Measurements from ENCODE around the gene NME7. TPM values are rescaled to one million over a fixed set of nuclear protein-coding genes. Genes with fewer than 3 reads are reported as not detected.
"Not testable (repeated sequence)": the region's sequence is repeated elsewhere in the genome, so short reads cannot be mapped to it uniquely, and the experiment has no call there.

Gene NME7
- total and polyA plus RNA-seq, 9 donors = 8.5 to 28.1 (median 21.8) TPM

- no peaks in the 10 kb centered on the region for H3K27me3 ChIP-seq (ENCODE audit: control insufficient read depth, insufficient read depth, low read length)
- H3K4me1 ChIP-seq (ENCODE audit: control insufficient read depth, insufficient read depth, low read length) = no peaks in the 10 kb centered on the region
- no peak overlapping the region for H3K27ac ChIP-seq (ENCODE audit: low read length)
- no peaks in the 10 kb centered on the region for H3K9me3 ChIP-seq (replicated peaks; ENCODE audit: control insufficient read depth, low read depth, low read length)
- no peaks in the 10 kb centered on the region for H3K36me3 ChIP-seq (ENCODE audit: control insufficient read depth, insufficient read depth, low read length)
- 91% methylated on average over 3 of the region's 3 CpGs for WGBS (ENCODE audit: insufficient coverage)
- DNase-seq = no peak
- no peak overlapping the region for H3K4me3 ChIP-seq (ENCODE audit: low read length)
Measured at GRCh38 chr1:169346036-169346589, 21.5 kb downstream of the NME7 start.

DNA sequence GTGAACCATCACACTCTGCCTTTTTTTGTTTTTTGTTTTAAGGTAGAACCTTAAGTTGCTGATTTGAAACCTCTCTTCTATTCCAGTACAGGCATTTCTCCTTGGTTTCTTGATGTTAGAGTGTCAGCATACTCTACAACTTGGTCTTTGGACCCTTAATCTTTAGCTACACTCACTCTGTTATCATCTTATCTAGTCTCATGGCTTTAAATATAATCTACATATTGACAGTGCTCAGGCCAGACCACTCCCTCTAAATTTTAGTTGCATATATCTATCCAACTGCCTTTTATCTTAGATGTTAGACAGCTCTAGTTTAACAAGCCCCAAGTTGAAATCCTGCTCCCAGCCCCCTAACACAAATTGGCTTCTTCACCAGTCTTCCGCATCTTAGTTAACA lies 22.1 kb downstream of the NME7 start:
- 100% methylated on average over 1 of the region's 1 CpG for WGBS (ENCODE audit: insufficient coverage)

GRCh38 chr1:169342096-169342495 lies 25.5 kb downstream of the NME7 start:
- H3K27ac ChIP-seq (ENCODE audit: low read length); H3K36me3 ChIP-seq (ENCODE audit: control insufficient read depth, insufficient read depth, low read length); H3K4me1 ChIP-seq (ENCODE audit: control insufficient read depth, insufficient read depth, low read length); DNase-seq; H3K9me3 ChIP-seq (replicated peaks; ENCODE audit: control insufficient read depth, low read depth, low read length); H3K4me3 ChIP-seq (ENCODE audit: low read length); H3K27me3 ChIP-seq (ENCODE audit: control insufficient read depth, insufficient read depth, low read length): not testable (repeated sequence)
- no CpG with 5 or more reads among the region's 3 CpGs for WGBS (ENCODE audit: insufficient coverage)

More for the DNA sequence above, 22.1 kb downstream of the NME7 start:
- H3K4me3 ChIP-seq (ENCODE audit: low read length) = no peak overlapping the region
- no peaks in the 10 kb centered on the region for H3K27me3 ChIP-seq (ENCODE audit: control insufficient read depth, insufficient read depth, low read length)
- no peaks in the 10 kb centered on the region for H3K36me3 ChIP-seq (ENCODE audit: control insufficient read depth, insufficient read depth, low read length)
- H3K4me1 ChIP-seq (ENCODE audit: control insufficient read depth, insufficient read depth, low read length) = no peaks in the 10 kb centered on the region
- no peak overlapping the region for H3K27ac ChIP-seq (ENCODE audit: low read length)
- no peaks in the 10 kb centered on the region for H3K9me3 ChIP-seq (replicated peaks; ENCODE audit: control insufficient read depth, low read depth, low read length)
- no peak for DNase-seq

- Histone ChIP-seq H3K27ac (ENCODE audit: low read length) (no peak overlapping the region), H3K9me3 (replicated peaks; ENCODE audit: control insufficient read depth, low read depth, low read length) (no peaks in the 10 kb centered on the region), H3K4me1 (ENCODE audit: control insufficient read depth, insufficient read depth, low read length) (no peaks in the 10 kb centered on the region), H3K27me3 (ENCODE audit: control insufficient read depth, insufficient read depth, low read length) (no peaks in the 10 kb centered on the region), H3K4me3 (ENCODE audit: low read length) (no peak overlapping the region), H3K36me3 (ENCODE audit: control insufficient read depth, insufficient read depth, low read length) (no peaks in the 10 kb centered on the region)
- DNase-seq = no peak
- WGBS (ENCODE audit: insufficient coverage) = 96% methylated on average over 3 of the region's 5 CpGs
Measured at GRCh38 chr1:169340882-169341281, 26.7 kb downstream of the NME7 start.

GRCh38 chr1:169339773-169340172 lies 27.8 kb downstream of the NME7 start:
- H3K36me3 ChIP-seq (ENCODE audit: control insufficient read depth, insufficient read depth, low read length) = no peaks in the 10 kb centered on the region
- no peak overlapping the region for H3K27ac ChIP-seq (ENCODE audit: low read length)
- H3K27me3 ChIP-seq (ENCODE audit: control insufficient read depth, insufficient read depth, low read length) = no peaks in the 10 kb centered on the region
- H3K4me3 ChIP-seq (ENCODE audit: low read length) = no peak overlapping the region
- H3K4me1 ChIP-seq (ENCODE audit: control insufficient read depth, insufficient read depth, low read length) = no peaks in the 10 kb centered on the region
- H3K9me3 ChIP-seq (replicated peaks; ENCODE audit: control insufficient read depth, low read depth, low read length) = no peaks in the 10 kb centered on the region
- no peak for DNase-seq

- no peaks in the 10 kb centered on the region for H3K27me3 ChIP-seq (ENCODE audit: control insufficient read depth, insufficient read depth, low read length)
- no peak for DNase-seq
- H3K4me1 ChIP-seq (ENCODE audit: control insufficient read depth, insufficient read depth, low read length) = no peaks in the 10 kb centered on the region
- no peak overlapping the region for H3K27ac ChIP-seq (ENCODE audit: low read length)
- no peak overlapping the region for H3K4me3 ChIP-seq (ENCODE audit: low read length)
- no peaks in the 10 kb centered on the region for H3K36me3 ChIP-seq (ENCODE audit: control insufficient read depth, insufficient read depth, low read length)
- WGBS (ENCODE audit: insufficient coverage) = no CpG with 5 or more reads among the region's 2 CpGs
- H3K9me3 ChIP-seq (replicated peaks; ENCODE audit: control insufficient read depth, low read depth, low read length) = no peaks in the 10 kb centered on the region
Measured at GRCh38 chr1:169338617-169339016, 29.0 kb downstream of the NME7 start.

DNA sequence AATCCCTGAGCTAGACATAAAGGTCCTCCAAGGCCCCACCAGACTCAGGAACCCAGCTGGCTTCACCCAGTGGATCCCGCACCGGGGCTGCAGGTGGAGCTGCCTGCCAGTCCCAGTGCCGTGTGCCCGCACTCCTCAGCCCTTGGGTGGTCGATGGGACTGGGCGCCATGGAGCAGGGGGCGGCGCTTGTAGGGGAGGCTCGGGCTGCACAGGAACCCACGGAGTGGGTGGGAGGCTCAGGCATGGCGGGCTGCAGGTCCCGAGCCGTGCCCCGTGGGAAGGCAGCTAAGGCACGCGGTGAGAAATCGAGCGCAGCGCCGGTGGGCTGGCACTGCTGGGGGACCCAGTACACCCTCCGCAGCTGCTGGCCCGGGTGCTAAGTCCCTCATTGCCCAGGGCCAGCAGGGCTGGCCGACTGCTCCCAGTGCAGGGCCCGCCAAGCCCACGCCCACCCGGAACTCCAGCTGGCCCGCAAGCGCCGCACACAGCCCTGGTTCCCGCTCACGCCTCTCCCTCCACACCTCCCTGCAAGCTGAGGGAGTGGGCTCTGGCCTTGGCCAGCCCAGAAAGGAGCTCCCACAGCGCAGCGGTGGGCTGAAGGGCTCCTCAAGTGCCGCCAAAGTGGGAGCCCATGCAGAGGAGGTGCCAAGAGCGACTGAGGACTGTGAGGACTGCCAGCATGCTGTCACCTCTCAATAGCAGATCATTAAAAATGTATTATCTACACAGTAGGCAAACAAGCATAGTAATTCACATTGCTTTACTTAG lies 30.5 kb downstream of the NME7 start:
- not testable (repeated sequence) for H3K4me3 ChIP-seq (ENCODE audit: low read length); H3K27me3 ChIP-seq (ENCODE audit: control insufficient read depth, insufficient read depth, low read length); H3K4me1 ChIP-seq (ENCODE audit: control insufficient read depth, insufficient read depth, low read length); H3K27ac ChIP-seq (ENCODE audit: low read length); H3K36me3 ChIP-seq (ENCODE audit: control insufficient read depth, insufficient read depth, low read length); DNase-seq; H3K9me3 ChIP-seq (replicated peaks; ENCODE audit: control insufficient read depth, low read depth, low read length)
- 96% methylated on average over 30 of the region's 35 CpGs for WGBS (ENCODE audit: insufficient coverage)

DNA sequence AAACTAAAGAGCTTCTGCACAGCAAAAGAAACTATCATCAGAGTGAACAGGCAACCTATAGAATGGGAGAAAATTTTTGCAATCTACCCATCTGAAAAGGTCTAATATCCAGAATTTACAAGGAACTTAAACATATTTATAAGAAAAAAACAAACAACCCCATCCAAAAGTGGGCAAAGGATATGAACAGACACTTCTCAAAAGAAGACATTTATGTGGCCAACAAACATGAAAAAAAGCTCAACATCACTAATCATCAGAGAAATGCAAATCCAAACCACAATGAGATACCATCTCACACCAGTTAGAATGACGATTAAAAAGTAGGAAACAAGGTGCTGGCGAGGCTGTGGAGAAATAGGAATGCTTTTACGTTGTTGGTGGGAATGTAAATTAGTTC lies 32.9 kb downstream of the NME7 start:
- H3K4me3 ChIP-seq (ENCODE audit: low read length); H3K27ac ChIP-seq (ENCODE audit: low read length); H3K27me3 ChIP-seq (ENCODE audit: control insufficient read depth, insufficient read depth, low read length); DNase-seq; H3K9me3 ChIP-seq (replicated peaks; ENCODE audit: control insufficient read depth, low read depth, low read length); H3K36me3 ChIP-seq (ENCODE audit: control insufficient read depth, insufficient read depth, low read length); H3K4me1 ChIP-seq (ENCODE audit: control insufficient read depth, insufficient read depth, low read length): not testable (repeated sequence)
- WGBS (ENCODE audit: insufficient coverage) = no CpG with 5 or more reads among the region's 3 CpGs

DNA sequence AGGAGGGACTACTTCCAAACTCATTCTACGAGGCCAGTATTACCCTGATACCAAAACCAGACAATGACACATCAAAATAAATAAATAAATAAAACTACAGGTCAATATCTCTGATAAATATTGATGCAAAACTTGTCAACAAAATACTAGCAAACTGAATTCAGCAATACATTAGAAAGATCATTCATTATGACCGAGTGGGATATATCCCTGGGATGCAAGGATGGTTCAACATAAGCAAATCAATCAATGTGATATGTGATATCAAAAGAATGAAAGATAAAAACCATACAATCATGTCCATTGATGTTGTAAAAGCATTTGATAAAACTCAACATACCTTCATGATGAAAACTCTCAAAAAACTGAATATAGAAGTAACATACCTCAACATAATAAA lies 36.7 kb downstream of the NME7 start:
- H3K4me1 ChIP-seq (ENCODE audit: control insufficient read depth, insufficient read depth, low read length) = no peaks in the 10 kb centered on the region
- H3K27me3 ChIP-seq (ENCODE audit: control insufficient read depth, insufficient read depth, low read length) = no peaks in the 10 kb centered on the region
- H3K27ac ChIP-seq (ENCODE audit: low read length) = no peak overlapping the region
- no peaks in the 10 kb centered on the region for H3K36me3 ChIP-seq (ENCODE audit: control insufficient read depth, insufficient read depth, low read length)
- peaks cover 5% of the 10 kb centered on the region for H3K9me3 ChIP-seq (replicated peaks; ENCODE audit: control insufficient read depth, low read depth, low read length)
- DNase-seq = no peak
- no CpG with 5 or more reads among the region's 2 CpGs for WGBS (ENCODE audit: insufficient coverage)
- H3K4me3 ChIP-seq (ENCODE audit: low read length) = no peak overlapping the region

DNA sequence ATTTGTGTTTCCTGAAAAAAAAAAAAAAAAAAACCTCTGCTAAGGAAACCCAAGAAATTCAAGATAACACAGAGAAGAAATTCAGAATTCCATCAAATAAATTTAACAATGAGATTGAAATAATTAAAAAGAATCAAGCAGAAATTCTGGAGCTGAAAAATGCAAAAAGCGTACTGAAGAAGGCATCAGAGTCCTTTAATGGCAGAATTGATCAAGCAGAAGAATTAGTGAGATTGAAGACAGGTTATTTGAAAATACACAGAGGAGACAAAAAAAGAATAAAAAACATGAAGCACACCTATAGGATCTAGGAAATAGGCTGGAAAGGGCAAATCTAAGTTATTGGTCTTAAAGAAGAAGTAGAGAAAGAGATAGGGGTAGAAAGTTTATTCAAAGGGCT lies 38.2 kb downstream of the NME7 start:
- no peak overlapping the region for H3K27ac ChIP-seq (ENCODE audit: low read length)
- no peak for DNase-seq
- no CpG with 5 or more reads among the region's 1 CpG for WGBS (ENCODE audit: insufficient coverage)

DNA sequence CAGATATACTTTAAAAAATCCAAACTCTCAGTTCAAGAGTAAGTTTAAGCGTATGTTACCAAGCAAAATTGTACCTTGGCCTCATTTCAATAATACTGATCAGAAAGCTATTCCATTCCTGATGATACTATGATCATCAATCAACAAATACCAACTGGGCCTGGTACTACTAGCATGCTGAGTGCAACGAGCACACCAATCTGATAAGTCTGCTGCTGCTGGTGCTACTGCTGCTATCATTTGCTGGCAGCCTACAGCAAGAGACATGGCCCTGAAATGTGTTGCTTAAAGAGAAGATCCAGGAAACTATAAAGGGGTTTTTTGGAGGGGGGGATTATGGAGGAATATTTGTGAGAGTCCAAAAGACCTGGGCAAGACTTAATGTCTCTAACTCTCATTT lies 39.7 kb downstream of the NME7 start:
- no peak overlapping the region for H3K27ac ChIP-seq (ENCODE audit: low read length)
- WGBS (ENCODE audit: insufficient coverage) = 100% methylated on average over 2 of the region's 2 CpGs
- H3K9me3 ChIP-seq (replicated peaks; ENCODE audit: control insufficient read depth, low read depth, low read length) = peaks cover 5% of the 10 kb centered on the region
- no peaks in the 10 kb centered on the region for H3K27me3 ChIP-seq (ENCODE audit: control insufficient read depth, insufficient read depth, low read length)
- no peaks in the 10 kb centered on the region for H3K4me1 ChIP-seq (ENCODE audit: control insufficient read depth, insufficient read depth, low read length)
- H3K4me3 ChIP-seq (ENCODE audit: low read length) = no peak overlapping the region
- DNase-seq = no peak
- H3K36me3 ChIP-seq (ENCODE audit: control insufficient read depth, insufficient read depth, low read length) = no peaks in the 10 kb centered on the region

More for the DNA sequence above, 38.2 kb downstream of the NME7 start:
- H3K9me3 ChIP-seq (replicated peaks; ENCODE audit: control insufficient read depth, low read depth, low read length) = peaks cover 5% of the 10 kb centered on the region
- no peaks in the 10 kb centered on the region for H3K4me1 ChIP-seq (ENCODE audit: control insufficient read depth, insufficient read depth, low read length)
- no peaks in the 10 kb centered on the region for H3K27me3 ChIP-seq (ENCODE audit: control insufficient read depth, insufficient read depth, low read length)
- no peak overlapping the region for H3K4me3 ChIP-seq (ENCODE audit: low read length)
- no peaks in the 10 kb centered on the region for H3K36me3 ChIP-seq (ENCODE audit: control insufficient read depth, insufficient read depth, low read length)
